DMS153 (cell line): ENCODE data around the gene DUSP9.
A peak's percentile ranks its signal among the peaks of the same experiment; 100 is the strongest.

Experiments used
- DNase-seq: peaks from one replicate; lab custom pipeline; 2025; lab: John Stamatoyannopoulos, UW

Gene DUSP9

DNA sequence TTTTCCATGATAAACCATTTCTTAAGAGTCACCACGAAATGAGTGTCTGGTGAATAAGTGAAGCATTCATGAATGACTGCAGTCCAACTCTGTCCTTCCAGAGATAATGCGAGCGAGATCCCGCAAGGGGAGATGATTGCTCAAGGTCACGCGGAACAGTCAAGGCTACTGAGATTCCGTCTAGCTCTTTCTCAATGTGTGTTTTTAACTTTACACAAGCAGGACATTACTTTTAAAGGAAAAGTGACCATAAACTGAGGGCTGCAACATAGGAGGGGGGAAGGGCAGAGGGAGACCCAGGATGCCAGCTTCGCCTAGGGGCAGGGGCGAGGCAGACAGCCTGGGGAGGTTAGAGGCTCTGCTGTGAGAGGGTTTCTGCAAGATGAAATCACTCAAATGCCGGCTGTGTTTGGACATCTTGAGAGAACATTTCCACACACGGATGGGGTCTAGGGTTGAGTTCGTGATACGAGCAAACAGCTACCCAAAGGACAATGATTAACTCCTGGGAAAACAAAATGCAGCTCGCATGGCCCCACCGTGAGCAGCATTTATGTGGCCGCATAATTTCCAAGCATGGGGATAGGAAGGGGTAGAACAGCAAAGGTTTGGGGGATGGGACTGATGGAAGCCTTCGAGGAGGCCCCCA is 24.2 kb upstream of the DUSP9 start:
- no peak for DNase-seq

DNA sequence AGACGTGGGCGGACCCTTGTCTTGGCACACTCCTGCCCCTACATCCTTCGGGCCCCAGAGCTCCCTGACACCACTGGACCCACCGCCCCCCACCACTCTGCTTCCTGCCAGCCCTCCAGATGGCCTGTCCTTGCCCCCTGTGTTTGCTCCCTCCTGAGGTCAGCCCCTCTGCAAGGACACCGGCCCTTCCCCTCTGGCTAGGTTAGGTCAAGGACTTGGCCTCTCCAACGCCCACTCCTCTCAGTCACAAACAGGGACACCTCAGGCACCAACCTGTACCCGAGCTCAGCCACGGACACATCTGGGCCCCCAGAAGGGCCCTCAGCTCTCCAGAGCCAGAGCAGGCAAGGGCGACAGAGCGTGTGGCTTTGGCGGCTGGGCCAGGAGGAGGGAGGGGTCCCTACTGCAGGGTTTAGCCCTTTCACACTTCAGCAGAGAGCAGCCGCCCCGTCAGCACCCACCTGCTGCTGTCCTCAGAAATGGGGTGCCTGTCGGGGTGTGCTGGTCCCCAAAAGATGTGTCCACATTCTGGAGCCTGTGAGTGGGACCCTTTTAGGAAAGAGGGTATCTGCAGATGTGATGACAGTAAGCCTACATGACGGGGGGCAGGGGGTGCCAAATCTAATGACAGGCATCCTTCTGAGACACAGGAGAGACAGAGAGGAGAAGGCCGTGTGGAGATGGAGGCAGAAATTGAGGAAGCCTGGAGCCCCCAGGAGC is 23.5 kb upstream of the DUSP9 start:
- DNase-seq: no peak

DNA sequence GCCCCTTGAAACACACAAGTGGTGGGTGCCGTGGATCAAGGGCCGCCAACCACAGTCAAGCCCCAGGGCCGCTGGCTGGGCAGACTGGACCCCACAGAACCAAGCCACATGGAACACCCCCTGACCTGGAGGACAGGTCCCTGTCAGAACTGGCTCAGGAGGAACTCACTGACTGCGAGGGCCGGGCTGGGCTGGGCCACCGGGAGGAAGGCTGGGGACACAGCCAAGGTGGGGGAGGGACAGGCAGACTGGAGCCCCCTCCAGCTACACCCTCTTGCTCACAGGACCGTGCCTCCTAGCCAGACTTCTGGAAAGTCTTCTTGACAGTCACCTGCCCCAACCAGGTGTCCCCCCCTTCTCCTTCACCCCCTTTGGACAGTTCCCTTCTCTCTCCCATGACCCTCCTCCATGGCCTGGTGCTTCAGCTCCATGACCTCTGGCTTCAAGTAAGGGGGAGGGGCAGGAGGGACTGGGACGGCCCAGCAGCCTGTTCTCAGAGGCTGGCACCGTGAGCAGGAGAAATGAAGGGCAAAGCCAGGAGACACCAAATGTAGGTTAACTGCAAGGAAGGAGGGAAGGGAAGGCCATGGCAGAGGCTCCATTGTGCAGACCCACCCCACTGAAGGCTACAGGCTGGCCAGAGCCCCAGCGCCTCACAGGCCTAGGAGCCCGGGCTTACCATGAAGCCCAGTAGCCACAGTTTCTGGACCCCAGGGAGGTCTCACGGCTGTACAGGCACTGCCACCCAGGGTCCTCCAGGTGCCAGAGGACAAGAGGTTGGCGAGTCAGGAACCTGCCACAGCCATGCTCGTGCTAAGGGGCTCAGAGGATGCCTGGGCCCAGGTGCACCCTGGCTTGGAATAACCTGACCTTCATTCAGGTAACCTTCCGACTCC is 22.6 kb upstream of the DUSP9 start:
- DNase-seq: no peak

DNA sequence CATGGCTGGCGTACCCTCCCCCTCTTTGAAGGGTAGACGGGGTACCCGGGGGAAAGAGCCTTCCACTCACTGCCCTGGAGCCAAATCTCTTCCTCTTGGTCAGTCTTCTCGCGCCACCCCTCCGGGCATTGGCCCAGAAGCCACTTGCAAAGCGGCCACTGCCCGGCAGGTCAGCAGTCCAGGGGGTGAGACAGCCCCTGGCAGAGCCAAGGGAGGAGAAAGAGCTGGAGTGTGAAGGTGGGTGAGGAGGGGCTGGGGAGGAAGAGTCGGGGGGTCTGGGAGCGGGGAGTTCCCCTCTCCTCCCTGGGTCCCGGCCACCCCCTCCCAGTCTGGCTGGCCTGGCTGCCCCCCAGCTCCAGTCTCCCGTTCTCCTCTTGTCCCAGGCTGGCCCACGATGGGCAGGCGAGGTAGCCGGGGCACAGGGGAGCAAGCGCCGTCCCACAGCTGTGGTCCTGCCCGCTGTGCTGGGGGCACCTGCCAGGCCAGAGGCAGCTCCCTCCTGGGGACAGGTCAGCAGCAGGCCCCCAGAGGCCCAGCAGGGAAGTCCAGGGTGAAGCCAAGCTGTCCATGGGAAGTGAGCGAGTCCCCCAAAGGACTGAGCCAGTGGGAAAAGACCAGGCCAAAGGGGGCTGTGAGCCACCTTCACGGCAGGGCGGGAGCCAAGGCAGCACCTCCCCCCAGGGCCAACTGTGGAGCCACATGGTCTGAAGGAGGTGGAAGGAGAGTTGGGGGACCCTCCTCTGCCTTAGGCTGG is 21.6 kb upstream of the DUSP9 start:
- no peak for DNase-seq

DNA sequence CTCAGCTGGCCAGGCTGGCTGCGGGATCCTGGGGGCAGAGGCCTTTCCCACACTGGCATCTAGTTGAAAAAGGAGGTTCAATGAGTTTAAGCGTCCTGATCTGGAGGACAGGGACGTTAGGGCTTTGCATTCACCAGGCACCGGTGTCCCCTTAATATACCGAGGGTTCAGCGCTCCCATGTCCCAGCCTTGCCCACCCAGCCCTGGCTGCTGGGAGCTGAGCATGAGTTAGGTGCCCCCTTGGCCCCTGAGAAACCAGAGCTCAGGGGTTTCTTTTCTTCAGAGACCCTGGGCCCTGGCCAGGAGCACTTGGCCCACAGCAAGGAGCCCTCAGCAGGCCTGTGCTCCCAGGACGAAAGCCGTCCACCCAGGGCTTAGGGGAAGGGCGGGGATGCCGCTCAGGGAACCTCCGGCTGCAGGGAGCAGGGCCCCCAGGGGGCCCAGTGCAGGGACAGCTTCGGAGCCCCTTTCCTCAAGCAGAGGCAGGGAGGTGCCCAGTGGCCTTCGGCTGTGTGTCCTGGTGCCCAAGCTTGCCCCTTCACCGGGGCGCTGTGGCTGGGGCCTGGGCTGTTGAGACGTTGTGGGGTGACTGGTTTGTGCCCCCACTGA is 20.9 kb upstream of the DUSP9 start:
- DNase-seq: no peak

DNA sequence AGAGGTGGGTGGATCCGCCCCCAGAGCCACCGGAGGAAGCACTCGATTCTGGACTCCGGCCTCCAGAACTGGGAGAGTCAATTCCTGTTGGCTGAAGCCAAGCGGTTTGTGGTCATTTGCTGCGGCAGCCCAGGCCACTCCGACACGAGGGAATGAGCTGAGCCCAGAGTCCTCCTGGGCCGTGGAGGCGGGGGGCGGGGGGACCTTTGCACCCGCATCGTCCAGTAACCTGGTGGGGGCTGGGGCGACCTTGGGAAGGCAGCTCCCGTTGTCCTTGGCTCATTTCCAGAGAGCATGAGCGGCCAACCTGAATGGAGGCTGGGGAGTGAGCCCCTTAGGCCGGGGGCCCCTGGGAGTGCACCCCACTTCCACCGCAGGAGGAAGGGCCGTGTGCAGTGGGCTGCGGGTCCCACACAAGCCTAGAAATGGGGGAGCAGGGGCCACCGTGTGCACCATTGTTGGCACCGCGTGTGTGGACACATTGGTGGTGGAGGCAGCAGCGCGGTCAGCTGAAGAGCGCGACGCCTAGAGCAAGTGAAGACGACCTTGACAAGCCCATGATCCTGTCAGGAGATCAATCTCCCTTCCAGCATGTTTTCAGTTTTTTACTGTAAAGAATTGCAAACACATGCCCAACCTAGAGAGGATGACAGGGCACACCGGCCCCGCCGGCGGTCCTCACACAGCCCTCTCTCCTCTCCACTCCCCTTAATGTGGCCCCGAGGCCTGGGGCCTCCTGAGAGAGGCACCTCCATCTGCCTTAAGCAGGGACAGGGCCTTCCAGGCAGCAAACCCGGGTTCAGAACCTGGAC is 19.9 kb upstream of the DUSP9 start:
- DNase-seq: no peak

DNA sequence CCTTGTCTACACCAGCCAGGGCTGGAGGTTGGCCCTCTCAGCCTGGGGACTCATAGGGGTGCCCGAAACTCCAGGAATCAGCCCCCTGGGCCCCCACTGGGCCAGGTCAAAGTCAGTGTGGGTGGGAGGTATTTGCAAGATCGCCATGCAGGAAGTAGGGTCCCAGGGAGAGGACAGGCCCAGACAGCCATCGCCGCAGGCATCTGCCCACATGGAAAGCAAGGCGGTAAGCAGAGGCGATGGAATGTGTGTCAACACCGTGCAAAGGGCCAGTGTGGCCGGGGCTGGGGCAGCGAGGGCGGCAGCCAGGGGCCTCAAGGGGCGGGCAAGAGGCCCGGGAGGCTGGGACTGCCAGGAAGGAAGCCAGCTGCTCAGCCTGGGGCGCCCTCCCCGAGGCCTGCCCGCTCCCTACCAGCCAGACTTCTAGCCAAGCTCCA is 19.3 kb upstream of the DUSP9 start:
- no peak for DNase-seq

DNA sequence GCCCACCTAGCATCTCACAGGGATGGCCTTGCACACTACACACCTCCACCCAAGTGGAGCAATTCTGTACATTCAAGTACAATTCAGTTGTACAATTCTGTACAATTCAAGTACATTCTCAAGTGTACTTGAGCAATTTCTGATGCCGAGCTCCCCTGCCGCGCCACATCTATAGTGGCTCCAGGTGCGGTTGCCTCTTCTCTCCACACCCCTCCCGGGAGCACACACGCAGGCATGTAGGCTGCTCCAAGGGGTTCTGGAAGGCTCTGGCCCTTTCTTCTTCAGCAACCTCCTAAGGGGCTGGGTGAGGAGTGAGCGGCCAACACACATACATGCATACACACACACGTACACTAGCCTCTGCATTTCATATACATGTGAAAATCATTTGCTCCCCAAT is 18.9 kb upstream of the DUSP9 start:
- no peak for DNase-seq

DNA sequence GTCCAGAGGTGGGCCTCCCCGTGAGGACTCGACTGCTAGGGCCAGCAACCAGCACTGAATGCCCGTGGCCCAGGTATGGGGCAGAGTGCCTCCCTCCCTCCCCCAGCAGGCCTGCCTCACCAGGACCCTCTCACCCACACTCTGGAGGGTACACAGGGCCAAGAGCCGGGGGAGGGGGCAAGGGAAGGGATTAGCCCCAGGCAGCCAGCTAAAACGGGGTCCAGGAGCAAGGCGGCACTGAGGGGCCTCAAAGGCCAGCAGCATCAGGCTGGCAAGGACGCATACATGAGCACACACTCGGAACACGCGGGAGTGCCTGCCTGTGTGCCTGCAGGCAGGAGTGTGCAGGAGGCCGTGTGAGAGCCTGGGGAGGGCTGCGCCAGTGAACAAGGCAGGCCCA is 18.3 kb upstream of the DUSP9 start:
- DNase-seq: no peak

DNA sequence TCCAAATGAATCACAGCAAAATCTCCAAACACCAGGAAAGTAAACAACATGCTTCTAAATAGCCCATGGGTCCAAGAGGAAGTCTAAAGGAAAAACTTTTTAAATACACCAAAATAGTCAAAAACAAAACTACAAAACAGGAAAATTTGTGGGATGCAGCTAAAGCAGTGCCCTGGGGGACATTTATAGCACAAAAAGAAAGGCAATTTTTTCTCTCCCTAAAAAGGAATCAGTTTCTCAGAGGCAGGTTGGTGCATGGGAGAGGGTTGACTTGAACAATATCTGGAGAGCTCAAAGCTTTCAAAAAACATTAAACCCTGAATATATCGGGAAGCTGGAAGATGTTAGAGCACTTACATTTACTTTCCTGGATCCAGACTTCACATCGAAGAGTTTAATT is 15.7 kb upstream of the DUSP9 start:
- DNase-seq: no peak

DNA sequence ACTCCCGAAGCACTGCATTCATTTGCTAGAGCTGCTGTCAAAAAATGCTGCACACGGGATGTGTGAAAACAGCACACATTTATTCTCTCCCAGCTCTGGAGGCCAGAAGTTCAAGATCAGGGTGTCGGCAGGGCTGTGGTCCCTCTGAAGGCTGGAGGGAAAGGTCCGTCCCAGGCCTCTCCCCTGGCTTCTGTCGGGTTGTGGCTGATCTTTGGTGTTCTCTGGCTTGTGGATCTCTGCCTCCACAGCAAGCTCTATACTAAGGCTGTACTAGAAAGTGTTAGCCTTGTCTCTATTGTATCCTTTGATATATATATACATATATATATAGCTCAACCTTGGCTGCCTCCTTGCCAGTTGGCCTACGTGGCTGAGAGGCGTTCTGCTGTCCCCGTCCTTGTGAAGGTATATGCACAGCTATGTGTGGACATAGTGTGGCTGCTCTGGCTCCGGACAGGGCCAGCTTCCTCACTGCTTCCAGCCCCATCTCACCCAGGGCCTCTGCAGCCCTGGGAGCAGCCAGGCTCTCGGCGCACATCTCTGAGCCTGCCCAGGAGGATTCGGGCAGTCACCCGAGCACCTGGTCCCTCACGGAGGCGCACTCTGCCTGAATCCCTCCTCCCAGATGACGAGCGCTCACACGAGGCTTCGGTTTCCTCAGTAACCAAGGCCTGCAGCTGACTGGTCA is 15.0 kb upstream of the DUSP9 start:
- no peak for DNase-seq

DNA sequence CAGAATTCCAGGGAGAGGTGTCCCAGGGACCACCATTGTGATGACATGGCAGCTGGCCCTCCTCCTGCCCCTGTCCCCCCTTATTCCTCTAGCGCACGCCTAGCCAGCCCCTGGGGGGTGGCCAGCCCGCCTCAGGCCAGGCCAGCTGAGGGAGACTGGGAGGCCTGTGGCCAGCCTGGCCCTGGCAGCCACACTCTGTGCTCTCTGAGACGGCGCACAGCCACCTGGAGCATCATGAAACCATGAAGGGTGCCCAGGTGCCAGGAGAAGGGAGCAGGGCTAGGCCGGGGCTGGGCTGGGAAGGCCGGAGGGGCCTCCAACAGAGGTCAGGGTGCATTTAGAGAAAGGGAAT is 14.4 kb upstream of the DUSP9 start:
- no peak for DNase-seq

DNA sequence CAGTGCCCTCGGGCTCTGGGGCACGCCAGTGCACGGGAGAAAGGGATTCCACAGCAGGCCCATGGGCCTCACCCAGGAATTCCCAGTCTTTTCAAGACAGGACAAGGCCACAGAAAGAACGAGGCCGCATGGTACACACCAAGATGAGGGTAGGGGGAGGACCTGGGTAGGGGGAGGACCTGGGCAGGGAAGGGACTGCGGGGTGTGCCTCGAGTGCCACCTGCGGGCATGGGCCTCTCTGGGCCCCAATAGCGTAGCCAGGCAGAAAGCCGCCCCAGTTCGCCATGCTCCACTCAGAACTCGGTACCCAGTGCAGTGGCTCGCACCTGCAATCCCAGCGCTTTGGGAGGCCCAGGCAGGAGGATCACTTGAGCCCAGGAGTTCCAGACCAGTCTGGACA is 14.0 kb upstream of the DUSP9 start:
- no peak for DNase-seq

DNA sequence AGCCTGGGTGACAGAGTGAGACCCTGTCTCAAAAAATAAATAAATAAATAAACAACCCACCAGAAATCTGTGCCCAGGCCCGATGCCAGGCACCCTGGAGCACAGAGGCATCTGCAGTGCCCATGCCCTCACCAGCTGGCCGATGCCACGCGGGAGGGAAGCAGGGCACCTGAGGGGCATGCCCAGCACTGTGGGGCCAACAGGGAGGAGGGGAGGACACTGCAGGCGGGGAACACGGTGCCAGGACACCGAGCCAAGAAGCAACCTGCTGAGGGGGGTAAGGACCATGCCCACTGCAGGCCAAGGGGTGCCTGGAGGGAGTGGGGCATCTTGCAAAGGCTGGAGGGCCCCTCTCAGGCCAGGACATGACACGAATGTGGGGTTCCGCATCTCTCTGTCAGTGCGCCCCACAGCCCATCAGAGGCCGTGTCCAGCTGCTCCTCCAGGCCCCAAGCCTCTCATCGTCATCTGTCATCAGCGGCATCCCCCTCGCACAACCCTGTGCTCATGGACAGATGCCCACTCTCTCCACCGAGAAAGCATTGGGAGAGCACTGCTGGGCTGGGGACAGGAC is 13.3 kb upstream of the DUSP9 start:
- DNase-seq: no peak

DNA sequence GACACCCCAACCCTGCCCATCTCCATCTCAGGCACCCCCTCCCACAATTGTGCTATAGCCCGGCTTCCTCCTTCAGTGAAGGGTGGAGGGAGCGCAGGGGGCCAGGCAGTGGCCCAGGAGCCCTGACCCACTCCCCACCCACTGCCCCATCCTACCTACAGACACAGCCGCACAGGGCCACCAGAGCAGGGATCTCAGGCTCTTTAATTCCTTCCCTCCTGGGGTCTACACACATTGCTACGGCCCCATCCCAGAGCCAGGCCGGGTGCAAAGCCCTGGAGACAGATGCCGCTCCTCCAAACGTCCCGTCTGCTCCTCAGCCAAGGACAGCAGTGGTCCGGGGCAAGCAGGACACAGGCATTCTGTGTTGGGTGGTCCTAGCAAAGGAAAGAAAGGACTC is 12.8 kb upstream of the DUSP9 start:
- no peak for DNase-seq

DNA sequence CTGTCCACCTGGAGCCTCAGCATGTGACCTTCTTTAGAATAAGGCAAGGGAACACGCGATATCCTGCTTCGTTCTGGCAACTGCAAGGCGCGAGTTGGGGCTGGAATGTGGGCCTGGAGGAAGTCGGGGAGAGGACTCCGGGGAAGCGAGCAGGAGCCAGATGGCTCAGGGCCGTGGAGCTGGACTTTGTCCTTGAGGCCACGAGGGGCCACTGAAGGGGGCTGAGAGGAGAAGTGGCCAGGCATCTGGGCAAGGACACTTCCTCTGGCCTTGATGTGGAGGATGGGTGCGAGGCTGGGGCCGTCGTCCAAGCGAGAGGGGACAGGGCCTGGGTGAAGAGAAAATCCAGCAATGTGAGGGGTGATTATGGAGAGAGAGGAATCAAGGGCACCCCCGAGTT is 12.2 kb upstream of the DUSP9 start:
- DNase-seq: no peak

DNA sequence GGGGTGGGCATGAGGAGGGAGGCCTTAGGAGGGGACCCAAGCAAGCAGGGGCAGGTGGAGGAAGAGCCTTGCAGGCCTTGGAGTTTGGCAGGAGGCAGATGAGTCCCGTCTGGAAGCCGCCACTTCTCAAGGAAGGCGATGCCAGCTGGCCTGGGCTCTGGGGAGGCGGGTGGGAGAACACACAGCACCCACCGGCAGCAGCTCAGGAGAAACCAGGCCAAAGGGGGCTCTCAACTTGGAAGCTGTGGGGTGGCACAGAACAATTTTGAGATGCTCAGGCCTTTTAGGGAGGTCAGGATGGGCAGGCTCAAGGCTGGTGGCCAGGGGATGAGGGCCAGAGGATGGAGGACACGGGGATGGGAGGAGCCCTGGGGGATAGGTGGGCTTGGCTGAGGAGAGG is 11.6 kb upstream of the DUSP9 start:
- DNase-seq: no peak

DNA sequence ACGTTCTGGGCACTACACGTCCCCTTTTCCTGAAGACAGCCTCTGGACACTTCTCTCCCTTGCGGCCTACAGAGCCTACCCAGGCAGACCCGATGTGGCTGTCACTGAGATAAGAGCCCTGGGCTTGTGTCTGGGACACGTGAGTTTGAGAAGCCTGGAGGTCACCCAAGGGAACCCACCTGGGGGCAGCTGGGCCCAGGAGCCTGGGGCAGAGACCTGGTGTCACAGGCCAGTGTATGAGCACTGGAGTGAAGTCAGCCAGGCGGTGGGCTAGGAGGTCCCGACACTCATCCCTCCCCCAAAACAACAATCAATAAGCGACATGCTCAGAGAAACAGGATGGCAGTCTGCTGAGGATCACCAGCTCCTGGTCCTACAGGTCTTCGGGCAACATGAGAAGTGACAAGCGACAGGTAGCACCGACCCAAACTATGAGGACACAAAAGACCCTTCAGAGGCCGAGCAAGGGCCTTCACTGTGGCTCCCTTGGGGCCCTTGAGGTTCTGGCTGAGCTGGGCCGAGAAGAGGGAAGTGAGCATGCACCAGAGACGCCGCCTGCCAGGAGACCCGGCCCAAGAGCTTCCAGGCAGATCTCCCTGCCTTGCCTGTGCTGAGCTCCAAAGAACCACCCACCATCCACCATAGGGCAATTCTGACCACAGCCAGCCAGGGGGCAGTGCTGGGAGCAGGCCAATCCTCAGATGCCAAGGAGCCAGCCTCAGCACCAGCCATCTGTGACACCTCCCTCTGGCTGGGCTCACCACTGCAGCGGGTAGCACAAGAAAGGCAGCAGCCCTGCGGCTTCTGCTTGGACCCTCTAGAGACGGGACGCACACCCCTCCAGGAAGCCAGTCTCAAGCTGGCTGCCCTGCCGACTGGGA is 11.0 kb upstream of the DUSP9 start:
- peak; percentile 3 for DNase-seq

DNA sequence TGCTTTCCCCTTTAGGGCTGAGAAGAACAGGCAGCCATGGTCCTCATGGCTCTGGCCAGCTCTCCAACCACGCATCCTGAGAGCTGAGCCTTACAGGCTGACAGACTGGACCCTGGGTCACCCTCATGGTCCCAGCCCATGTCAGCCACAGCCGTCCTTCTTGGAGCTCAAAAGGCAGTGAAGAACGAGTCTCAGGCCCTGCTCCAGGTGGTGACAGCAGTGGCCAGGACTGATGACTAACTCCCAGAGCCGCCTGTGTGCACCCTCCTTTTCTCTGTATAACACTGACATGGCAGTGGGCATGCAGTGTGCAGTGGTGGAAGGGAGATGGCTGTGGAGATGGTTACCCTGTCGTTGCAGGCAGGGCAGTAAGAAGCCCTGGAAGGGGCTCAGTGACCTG is 10.3 kb upstream of the DUSP9 start:
- no peak for DNase-seq
